Skeletal muscle satellite cell (primary cell): ENCODE data around the gene ATP6V1F.

Experiments used
- H3K27me3 ChIP-seq: 2 replicates; pipeline ENCODE4 v1.7.0; 2013; ENCODE audit warnings: low read length; ENCODE audit not compliant: control insufficient read depth, insufficient read depth
- H3K36me3 ChIP-seq: 2 replicates; pipeline ENCODE4 v1.7.0; 2013; ENCODE audit warnings: mild to moderate bottlenecking, control low read depth, low read length; ENCODE audit not compliant: insufficient read depth
- H3K4me1 ChIP-seq: 2 replicates; pipeline ENCODE4 v1.7.0; 2013; ENCODE audit warnings: low read length; ENCODE audit not compliant: control insufficient read depth, insufficient read depth
- H3K4me2 ChIP-seq: 2 replicates; pipeline ENCODE4 v1.7.0; 2013; ENCODE audit warnings: mild to moderate bottlenecking, low read length
- H3K4me3 ChIP-seq: 2 replicates; pipeline ENCODE4 v1.7.0; 2013; ENCODE audit warnings: low read length
- H3K9ac ChIP-seq: 2 replicates; pipeline ENCODE4 v1.7.0; 2013; ENCODE audit warnings: mild to moderate bottlenecking, low read depth, low read length, moderate library complexity
- H3K9me3 ChIP-seq: replicated peaks from 2 replicates; pipeline ENCODE4 v1.7.0; 2013; ENCODE audit warnings: mild to moderate bottlenecking, control low read depth, low read length

The ATP6V1F gene

DNA sequence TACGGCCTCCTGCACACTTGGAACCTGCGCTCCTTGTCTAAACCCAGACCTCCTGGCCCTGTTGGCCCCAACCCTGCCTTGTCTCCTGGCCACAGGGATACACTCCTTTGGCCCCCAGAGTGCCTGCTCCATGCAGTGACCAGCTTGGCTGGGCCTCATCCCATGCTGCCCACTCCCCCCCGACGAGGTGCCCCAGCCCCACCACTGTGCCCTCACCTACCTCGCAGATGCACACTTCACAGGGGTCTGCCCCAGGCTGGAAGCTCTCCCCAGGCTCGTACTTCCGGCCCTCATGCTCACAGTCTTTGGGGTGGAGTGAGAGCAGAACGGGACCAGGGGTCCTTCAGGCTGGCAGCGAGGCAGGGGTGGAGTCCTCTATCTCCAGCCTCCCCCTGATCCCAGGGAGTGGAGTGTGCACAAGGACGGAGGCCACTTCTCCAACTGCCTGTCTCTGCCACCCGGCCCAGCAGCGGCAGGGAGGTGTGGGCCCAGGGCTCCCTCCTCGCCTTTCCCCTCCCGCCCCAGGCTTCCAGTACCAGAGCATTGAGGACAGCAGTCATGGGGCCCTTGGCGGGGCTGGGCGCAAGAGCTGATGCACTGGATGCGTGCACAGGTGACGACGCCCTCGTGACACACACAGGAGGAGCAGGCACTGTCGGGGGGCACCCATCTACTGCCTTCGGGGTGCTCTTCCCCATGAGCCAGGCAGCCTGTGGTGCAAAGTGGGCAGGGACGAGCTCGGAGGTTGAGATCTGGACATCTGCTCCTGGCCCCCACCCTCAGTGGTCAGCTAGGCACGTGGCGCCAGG is 22.1 kb downstream of the ATP6V1F start:
- Histone ChIP-seq H3K27me3 (peaks cover 11% of the 10 kb centered on the region), H3K4me3 (no peak overlapping the region), H3K4me2 (no peak overlapping the region), H3K4me1 (no peaks in the 10 kb centered on the region), H3K36me3 (no peaks in the 10 kb centered on the region), H3K9me3 (no peaks in the 10 kb centered on the region), H3K9ac (no peak overlapping the region)

DNA sequence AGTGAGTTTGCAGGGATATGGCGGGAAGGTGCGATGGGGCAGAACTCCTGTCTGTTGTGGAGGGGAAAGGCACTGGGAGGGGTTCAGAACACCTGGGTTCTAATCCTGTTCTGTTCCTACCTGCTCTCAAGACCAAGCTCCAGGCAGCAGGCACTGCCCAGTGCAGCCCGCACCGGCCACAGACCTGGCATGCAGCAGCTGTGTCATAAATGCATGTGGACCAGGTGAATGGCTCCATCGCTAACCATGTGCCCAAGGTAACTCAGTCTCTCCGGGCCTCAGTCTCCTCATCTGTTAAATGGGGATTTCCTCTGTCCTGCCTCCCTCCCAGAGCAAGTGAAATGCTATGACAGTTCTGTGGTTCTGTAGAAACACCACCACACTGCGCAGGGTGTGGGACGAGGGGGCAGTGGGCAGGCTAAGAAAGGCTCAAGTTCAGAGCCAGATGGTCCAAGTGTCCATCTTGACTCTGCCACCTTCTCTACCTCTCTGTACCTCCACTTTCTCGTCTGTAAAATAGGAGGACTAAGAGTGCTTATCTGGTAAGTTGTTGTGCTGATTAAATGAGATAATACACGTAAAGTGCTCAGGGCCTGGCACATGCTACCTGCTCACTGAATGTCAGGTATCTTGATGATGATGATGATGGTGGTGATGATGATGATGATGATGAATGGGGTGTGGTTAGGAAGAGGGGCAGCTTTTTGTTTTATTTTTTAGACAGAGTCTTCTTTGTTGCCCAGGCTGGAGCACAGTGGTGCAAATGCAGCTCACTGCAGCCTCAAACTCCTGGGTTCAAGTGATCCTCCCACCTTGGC is 22.9 kb downstream of the ATP6V1F start:
- H3K4me1 ChIP-seq: no peaks in the 10 kb centered on the region
- H3K27me3 ChIP-seq: peaks cover 14% of the 10 kb centered on the region
- H3K4me2 ChIP-seq: no peak overlapping the region
- no peaks in the 10 kb centered on the region for H3K9me3 ChIP-seq
- no peak overlapping the region for H3K4me3 ChIP-seq
- no peaks in the 10 kb centered on the region for H3K36me3 ChIP-seq
- H3K9ac ChIP-seq: no peak overlapping the region

DNA sequence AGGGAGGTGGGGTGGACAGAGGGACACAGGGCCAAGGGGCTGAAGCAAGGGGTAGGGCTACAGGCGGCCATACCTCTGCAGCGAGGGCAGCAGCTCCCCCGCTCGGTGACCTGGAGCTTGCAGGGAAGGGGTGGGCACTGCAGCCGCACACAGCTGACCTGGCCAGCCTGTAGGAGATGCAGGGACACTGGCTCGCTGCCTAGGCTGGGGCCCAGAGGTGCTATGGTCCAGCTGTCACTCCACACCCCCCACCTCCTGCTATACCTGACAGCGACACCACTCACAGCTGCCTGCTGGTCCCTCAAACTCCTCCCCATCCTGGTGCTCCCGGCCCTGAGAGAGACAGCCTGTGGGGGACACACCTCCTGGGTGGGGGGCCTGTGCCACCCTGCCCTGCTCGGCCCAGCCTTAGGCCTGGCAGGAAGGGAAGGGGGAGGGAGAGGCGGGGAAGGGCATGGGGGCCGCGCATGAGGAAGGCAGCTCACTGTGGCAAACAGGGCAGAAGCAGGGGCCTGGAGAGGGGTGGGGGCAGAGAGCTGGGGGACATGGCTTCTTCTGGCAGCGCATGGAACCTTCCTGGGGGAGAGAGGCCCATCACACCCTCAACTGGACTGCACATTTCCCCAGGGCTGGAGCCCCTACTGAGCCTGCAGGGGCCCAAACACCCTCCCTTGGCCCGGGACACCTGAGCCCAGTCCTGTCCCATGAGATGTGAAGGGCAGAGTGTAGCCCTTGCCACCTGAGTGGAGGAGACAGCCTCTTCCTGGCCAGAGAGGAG is 23.9 kb downstream of the ATP6V1F start:
- H3K4me3 ChIP-seq: no peak overlapping the region
- no peak overlapping the region for H3K9ac ChIP-seq
- H3K4me1 ChIP-seq: no peaks in the 10 kb centered on the region
- peaks cover 19% of the 10 kb centered on the region for H3K27me3 ChIP-seq
- H3K36me3 ChIP-seq: no peaks in the 10 kb centered on the region
- H3K9me3 ChIP-seq: no peaks in the 10 kb centered on the region
- no peak overlapping the region for H3K4me2 ChIP-seq

GRCh38 chr7:128887169-128888038 is 24.7 kb downstream of the ATP6V1F start:
- H3K4me1 ChIP-seq: no peaks in the 10 kb centered on the region
- no peak overlapping the region for H3K9ac ChIP-seq
- H3K4me3 ChIP-seq: no peak overlapping the region
- no peak overlapping the region for H3K4me2 ChIP-seq
- no peaks in the 10 kb centered on the region for H3K9me3 ChIP-seq
- no peaks in the 10 kb centered on the region for H3K36me3 ChIP-seq
- peaks cover 23% of the 10 kb centered on the region for H3K27me3 ChIP-seq

DNA sequence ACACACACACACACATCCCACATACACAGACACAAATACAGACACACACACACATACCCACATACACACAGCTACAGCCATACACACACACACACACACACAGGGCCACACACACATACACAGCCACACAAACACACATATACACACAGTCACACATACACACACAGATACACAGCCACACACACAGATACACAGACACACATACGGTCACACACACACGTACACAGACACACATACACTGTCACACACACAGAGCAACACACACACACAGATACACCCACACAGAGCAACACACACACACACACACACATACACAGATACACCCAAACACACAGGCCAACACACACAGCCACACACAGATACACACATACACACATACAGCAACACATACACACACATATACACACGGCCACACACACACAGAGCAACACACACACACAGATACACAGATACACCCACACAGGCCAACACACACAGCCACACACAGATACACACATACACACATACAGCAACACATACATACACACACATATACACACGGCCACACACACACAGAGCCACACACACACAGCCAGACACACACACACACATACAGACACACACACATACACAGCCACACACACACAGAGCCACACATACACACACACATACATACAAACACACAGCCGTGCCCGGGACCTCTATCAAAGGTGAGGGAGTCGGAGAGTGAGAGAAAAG is 25.5 kb downstream of the ATP6V1F start:
- H3K4me1 ChIP-seq: no peaks in the 10 kb centered on the region
- H3K27me3 ChIP-seq: peaks cover 26% of the 10 kb centered on the region
- H3K9ac ChIP-seq: no peak overlapping the region
- no peaks in the 10 kb centered on the region for H3K36me3 ChIP-seq
- H3K9me3 ChIP-seq: no peaks in the 10 kb centered on the region
- no peak overlapping the region for H3K4me2 ChIP-seq
- H3K4me3 ChIP-seq: no peak overlapping the region

GRCh38 chr7:128888756-128889095 is 26.1 kb downstream of the ATP6V1F start:
- Histone ChIP-seq H3K4me1 (no peaks in the 10 kb centered on the region), H3K27me3 (peaks cover 29% of the 10 kb centered on the region), H3K4me2 (no peak overlapping the region), H3K9me3 (no peaks in the 10 kb centered on the region), H3K36me3 (no peaks in the 10 kb centered on the region), H3K4me3 (no peak overlapping the region), H3K9ac (no peak overlapping the region)

DNA sequence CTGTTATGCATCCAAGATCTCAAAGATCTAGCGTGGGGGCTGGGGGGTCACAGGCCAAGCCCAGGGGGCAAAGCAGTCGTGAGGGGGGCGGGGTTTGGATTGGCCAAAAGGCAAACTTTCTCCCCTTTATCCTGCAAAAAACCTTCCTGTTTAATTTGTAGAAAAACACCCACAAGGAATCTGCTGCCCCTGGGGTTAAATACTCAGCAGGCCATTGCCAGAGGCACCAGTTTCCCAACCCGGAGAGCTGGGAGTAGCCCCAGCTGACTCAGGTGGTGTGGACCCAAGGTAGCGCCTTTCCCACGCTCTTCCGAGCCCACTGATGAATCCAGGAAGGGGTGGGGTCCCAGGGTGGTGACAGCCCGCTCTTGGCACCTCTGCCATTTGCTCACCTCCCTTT is 26.5 kb downstream of the ATP6V1F start:
- no peak overlapping the region for H3K4me2 ChIP-seq
- H3K4me3 ChIP-seq: no peak overlapping the region
- no peaks in the 10 kb centered on the region for H3K4me1 ChIP-seq
- H3K9ac ChIP-seq: no peak overlapping the region
- no peaks in the 10 kb centered on the region for H3K9me3 ChIP-seq
- H3K36me3 ChIP-seq: no peaks in the 10 kb centered on the region
- H3K27me3 ChIP-seq: peaks cover 29% of the 10 kb centered on the region

- Histone ChIP-seq H3K4me2 (peak overlapping the region; percentile 68), H3K9ac (no peak overlapping the region), H3K36me3 (no peaks in the 10 kb centered on the region), H3K4me3 (peak overlapping the region; percentile 39), H3K4me1 (no peaks in the 10 kb centered on the region), H3K9me3 (no peaks in the 10 kb centered on the region), H3K27me3 (peaks cover 29% of the 10 kb centered on the region)
Observed at GRCh38 chr7:128890306-128891109, 27.9 kb downstream of the ATP6V1F start.

DNA sequence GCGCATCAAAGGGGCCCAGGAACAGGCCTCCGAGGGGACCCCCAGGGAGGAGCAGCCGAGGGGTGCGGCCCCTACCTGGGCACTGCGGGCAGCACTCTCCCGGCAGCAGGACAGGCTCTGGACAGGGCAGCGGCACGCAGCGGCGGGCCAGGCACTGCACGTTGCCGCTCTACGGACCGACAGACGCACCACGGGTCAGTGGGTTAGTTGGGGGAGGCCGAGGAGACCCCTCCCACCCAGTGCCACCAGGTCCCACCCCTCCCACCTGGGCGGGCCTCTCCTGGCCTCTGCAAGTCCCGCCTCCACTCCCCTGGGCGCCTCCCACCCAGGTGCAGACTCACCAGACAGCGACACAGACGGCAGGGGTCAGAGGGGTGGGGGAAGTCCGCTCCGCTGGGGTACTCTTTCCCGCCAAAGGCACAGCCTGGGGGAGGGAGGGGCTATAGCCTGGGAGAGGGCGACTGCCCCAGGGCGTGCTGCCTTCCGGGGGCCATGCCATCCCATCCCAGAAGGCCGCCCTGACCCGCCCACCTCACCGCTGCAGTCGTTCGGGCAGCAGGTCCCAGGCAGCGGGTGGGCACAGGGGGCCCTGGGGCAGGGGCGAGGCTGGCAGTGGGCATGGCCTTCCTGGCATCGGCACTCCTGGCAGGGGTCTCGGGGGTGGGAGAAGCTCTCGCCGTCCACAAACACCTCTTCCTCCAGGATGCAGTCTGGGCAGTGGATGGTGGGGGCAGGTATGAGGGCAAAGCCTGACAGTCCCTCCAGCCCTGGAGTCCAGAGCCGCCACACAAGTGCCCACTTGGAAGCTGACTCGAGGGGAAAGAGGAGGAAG is 28.7 kb downstream of the ATP6V1F start:
- no peaks in the 10 kb centered on the region for H3K4me1 ChIP-seq
- H3K4me2 ChIP-seq: peak overlapping the region; percentile 68
- H3K27me3 ChIP-seq: peaks cover 28% of the 10 kb centered on the region
- H3K4me3 ChIP-seq: peak overlapping the region; percentile 39
- H3K9me3 ChIP-seq: no peaks in the 10 kb centered on the region
- H3K9ac ChIP-seq: no peak overlapping the region
- no peaks in the 10 kb centered on the region for H3K36me3 ChIP-seq
